HepG2 (cell line): ENCODE data around the gene NGDN. TPM values are rescaled to one million over a fixed set of nuclear protein-coding genes. Genes with fewer than 3 reads are reported as not detected.

Source experiments
- ATAC-seq: fragments of 200-7000 bp; cut with Tn5 transposase; 3 replicates; pipeline ENCODE4 v1.9.1; 2020; ENCODE audit warnings: mild to moderate bottlenecking, moderate library complexity
- BruUV-seq: library from RNA; stranded (reverse); fragments of 400-500 nt; replicated peaks from 2 replicates; lab custom pipeline; 2021; lab: Mats Ljungman, UMichigan
- CTCF ChIA-PET: fragments of 300-600 bp; formaldehyde crosslinking; extraction: SDS; loops from one replicate; lab custom pipeline; 2021; ENCODE audit warnings: low total read pairs, inconsistent platforms, low intra/inter-chr PET ratio; lab: Yijun Ruan, JAX
- POLR2A ChIA-PET: fragments of 350-600 bp; sonication (Branson Sonifier 250); formaldehyde crosslinking; loops from one replicate; lab custom pipeline; 2020; ENCODE audit warnings: antibody characterized with exemption, inconsistent platforms; lab: Yijun Ruan, JAX
- DNase-seq: peaks from one replicate; pipeline ENCODE4 v3.0.0-alpha.2; 2015; ENCODE audit warnings: low spot score
- FAIRE-seq: peaks from 3 replicates; lab custom pipeline; 2011; peaks lifted over from hg19 to GRCh38; lab: Jason Lieb, UNC
- H2AFZ ChIP-seq: one replicate; pipeline ENCODE4 v1.6.1; 2011; ENCODE audit warnings: low read length, inconsistent platforms
- H3K27ac ChIP-seq: fragments of 300-600 bp; 3 replicates; pipeline ENCODE4 v1.8.0; 2011; ENCODE audit warnings: mixed run types, mild to moderate bottlenecking, mixed read lengths, low read length, inconsistent platforms; ENCODE audit not compliant: insufficient read depth; ENCODE audit errors: extremely low read length
- H3K27me3 ChIP-seq, 2 experiments: fragments of 200-600 bp in 1 of 2; 2 replicates in 1 of 2; 3 replicates in 1 of 2; pipeline versions ENCODE4 v1.6.0 to v1.8.0; 2011; ENCODE audit warnings: low read length in 2 of 2, mild to moderate bottlenecking in 2 of 2, moderate library complexity in 2 of 2, inconsistent platforms in 1 of 2; ENCODE audit not compliant: insufficient read depth in 2 of 2, control insufficient read depth in 1 of 2
- H3K36me3 ChIP-seq, 2 experiments: fragments of 200-600 bp in 1 of 2; replicated peaks in 1 of 2; 2 replicates in 1 of 2; 3 replicates in 1 of 2; pipeline versions ENCODE4 v1.5.1 to v1.8.0; 2011; ENCODE audit warnings: low read length in 2 of 2, inconsistent platforms in 1 of 2; ENCODE audit not compliant: insufficient read depth in 2 of 2, control insufficient read depth in 1 of 2
- H3K4me1 ChIP-seq: 2 replicates; pipeline ENCODE4 v1.5.1; 2012; ENCODE audit warnings: low read length, inconsistent platforms; ENCODE audit not compliant: insufficient read depth
- H3K4me2 ChIP-seq: 2 replicates; pipeline ENCODE4 v1.6.0; 2011; ENCODE audit warnings: low read depth, low read length, inconsistent platforms
- H3K4me3 ChIP-seq, 3 experiments: fragments of 200-600 bp in 1 of 3; sonication (generic), shearing (Covaris generic) in 1 of 3; replicated peaks in 1 of 3; 2 replicates each; pipeline ENCODE4 v1.5.1; 2011 to 2016; ENCODE audit warnings: low read length in 3 of 3, inconsistent platforms in 2 of 3, low read depth in 2 of 3, mild to moderate bottlenecking in 2 of 3, control low read depth in 1 of 3, mixed read lengths in 1 of 3; ENCODE audit not compliant: insufficient read depth in 1 of 3
- H3K79me2 ChIP-seq: one replicate; pipeline ENCODE4 v1.6.1; 2011; ENCODE audit warnings: low read length, inconsistent platforms; ENCODE audit not compliant: insufficient read depth
- H3K9ac ChIP-seq: 2 replicates; pipeline ENCODE4 v1.6.0; 2011; ENCODE audit warnings: mild to moderate bottlenecking, low read depth, low read length, inconsistent platforms; ENCODE audit not compliant: insufficient read depth
- H3K9me3 ChIP-seq: 2 replicates; pipeline ENCODE4 v1.5.1; 2012; ENCODE audit warnings: mild to moderate bottlenecking, low read length
- H4K20me1 ChIP-seq: 2 replicates; pipeline ENCODE4 v1.6.0; 2011; ENCODE audit warnings: inconsistent platforms, mild to moderate bottlenecking, low read length, moderate library complexity; ENCODE audit not compliant: insufficient read depth
- AKAP8 ChIP-seq: sonication (generic); formaldehyde crosslinking; IDR thresholded peaks from 2 replicates; pipeline ENCODE4 v1.5.1; 2020; ENCODE audit warnings: mild to moderate bottlenecking, missing genetic modification reagents
- FOXC1 ChIP-seq: sonication (generic); formaldehyde crosslinking; IDR thresholded peaks from 2 replicates; pipeline ENCODE4 v1.8.0; 2022; ENCODE audit warnings: mild to moderate bottlenecking, missing genetic modification reagents, borderline replicate concordance
- HOXD1 ChIP-seq: sonication (generic); formaldehyde crosslinking; IDR thresholded peaks from 2 replicates; pipeline ENCODE4 v1.5.0; 2020; ENCODE audit warnings: missing genetic modification reagents
- IKZF4 ChIP-seq: sonication (generic); formaldehyde crosslinking; IDR thresholded peaks from 2 replicates; pipeline ENCODE4 v1.5.1; 2020; ENCODE audit warnings: borderline replicate concordance, mild to moderate bottlenecking, low read depth, missing genetic modification reagents; ENCODE audit errors: not compliant biosample characterization
- MXD1 ChIP-seq: sonication (generic); formaldehyde crosslinking; IDR thresholded peaks from 2 replicates; pipeline ENCODE4 v1.4.0; 2020; ENCODE audit warnings: mild to moderate bottlenecking, missing genetic modification reagents
- SCMH1 ChIP-seq: sonication (generic); formaldehyde crosslinking; IDR thresholded peaks from 2 replicates; pipeline ENCODE4 v1.9.0; 2021; ENCODE audit warnings: missing genetic modification reagents, mild to moderate bottlenecking, borderline replicate concordance
- ZNF234 ChIP-seq: sonication (generic); formaldehyde crosslinking; conservative IDR thresholded peaks from 2 replicates; pipeline ENCODE4 v1.5.1; 2020; ENCODE audit warnings: mild to moderate bottlenecking, missing genetic modification reagents
- ZNF552 ChIP-seq: sonication (generic); formaldehyde crosslinking; IDR thresholded peaks from 2 replicates; pipeline ENCODE4 v1.9.0; 2022; ENCODE audit warnings: missing genetic modification reagents, mild to moderate bottlenecking, borderline replicate concordance
- ZNF615 ChIP-seq: sonication (generic); formaldehyde crosslinking; IDR thresholded peaks from 2 replicates; pipeline ENCODE4 v1.5.0; 2020; ENCODE audit warnings: mild to moderate bottlenecking, missing genetic modification reagents, borderline replicate concordance
- ZNF652 ChIP-seq: IDR thresholded peaks from 2 replicates; pipeline ENCODE4 v1.6.1; 2016; ENCODE audit warnings: low read depth, borderline replicate concordance
- ZNF674 ChIP-seq: sonication (generic); formaldehyde crosslinking; IDR thresholded peaks from 2 replicates; pipeline ENCODE4 v1.5.0; 2020; ENCODE audit warnings: low read depth, mild to moderate bottlenecking, missing genetic modification reagents
- WGBS: methylation state at CpG from one replicate; pipeline ENCODE4 v1.1.6; 2017; ENCODE audit warnings: low lambda C conversion rate; 5-methylcytosine and 5-hydroxymethylcytosine counted together
- in situ Hi-C: cut with HindIII; loops from 2 replicates; pipeline ENCODE4 v1.10.0; 2017; ENCODE audit warnings: low pct_unique_long_range_greater_than_20kb; ENCODE audit not compliant: extremely low pct_ligation_motif_present
- intact Hi-C: fragments of 100-400 bp; cut with micrococcal nuclease; formaldehyde crosslinking; loops from one replicate; pipeline ENCODE4 v1.10.0; 2022; ENCODE audit not compliant: unreplicated experiment
- polyA plus RNA-seq, 8 experiments: library from polyadenylated mRNA; depleted of rRNA in 3 of 8; stranded (reverse) in 7 of 8; unstranded in 1 of 8; fragments of >200 nt; fragmentation: Illumina TruSeq in 4 of 8; extraction: Trizol in 4 of 8; gene quantifications; 2 replicates each; pipeline versions ENCODE4 v1.2.1 to v1.2.3, GENCODE V29; 2011 to 2016; ENCODE audit warnings: low read depth in 4 of 8, missing spikeins in 1 of 8, mixed read lengths in 1 of 8; ENCODE audit not compliant: insufficient read depth in 1 of 8
- total RNA-seq, 5 experiments: library from RNA; depleted of rRNA; stranded (reverse); fragments of >200 nt; fragmentation: Illumina TruSeq; extraction: Trizol; gene quantifications; 2 replicates each; pipeline ENCODE4 v1.2.3, GENCODE V29; 2016; ENCODE audit warnings: low read depth in 1 of 5
- TF ChIP-seq, protein P1 (sequence below): sonication (generic); formaldehyde crosslinking; IDR thresholded peaks from 2 replicates; pipeline ENCODE4 v1.9.0; 2021; ENCODE audit warnings: missing genetic modification reagents, mild to moderate bottlenecking, borderline replicate concordance

The NGDN gene
- total and polyA plus RNA-seq, 2 of the 13 experiments (the other 11 are each of a cell fraction or from before 2014, with no cell fraction given), result 154 to 216 TPM

GRCh38 chr14:23452237-23452636 is 17.3 kb upstream of the NGDN start:
- TF ChIP-seq, protein P1, sequence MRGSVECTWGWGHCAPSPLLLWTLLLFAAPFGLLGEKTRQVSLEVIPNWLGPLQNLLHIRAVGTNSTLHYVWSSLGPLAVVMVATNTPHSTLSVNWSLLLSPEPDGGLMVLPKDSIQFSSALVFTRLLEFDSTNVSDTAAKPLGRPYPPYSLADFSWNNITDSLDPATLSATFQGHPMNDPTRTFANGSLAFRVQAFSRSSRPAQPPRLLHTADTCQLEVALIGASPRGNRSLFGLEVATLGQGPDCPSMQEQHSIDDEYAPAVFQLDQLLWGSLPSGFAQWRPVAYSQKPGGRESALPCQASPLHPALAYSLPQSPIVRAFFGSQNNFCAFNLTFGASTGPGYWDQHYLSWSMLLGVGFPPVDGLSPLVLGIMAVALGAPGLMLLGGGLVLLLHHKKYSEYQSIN (CRISPR knock-in tag), result no peak
- no peak for TF ChIP-seq MXD1 (CRISPR knock-in tag)
- no peak for TF ChIP-seq AKAP8 (CRISPR knock-in tag)
- no peak for TF ChIP-seq ZNF234 (CRISPR knock-in tag)
- TF ChIP-seq ZNF552 (CRISPR knock-in tag), result no peak
- TF ChIP-seq ZNF652 (CRISPR knock-in tag), result no peak
- TF ChIP-seq IKZF4 (CRISPR knock-in tag), result no peak
- no peak for TF ChIP-seq ZNF615 (CRISPR knock-in tag)
- no peak for TF ChIP-seq FOXC1 (CRISPR knock-in tag)
- TF ChIP-seq ZNF674 (CRISPR knock-in tag), result no peak
- TF ChIP-seq HOXD1 (CRISPR knock-in tag), result no peak
- TF ChIP-seq SCMH1, result no peak
- peaks cover 33% of the 10 kb centered on the region for H3K4me1 ChIP-seq
- intact Hi-C loops, result no loop called here
- no peaks in the 10 kb centered on the region for H3K79me2 ChIP-seq
- 0 out of 5 replicates have a peak, but pooled peaks cover 0 to 4% of the 10 kb centered on the region in 2 experiments for H3K27me3 ChIP-seq
- ChIA-PET CTCF (no interaction called here), POLR2A (no interaction called here)
- no peak overlapping the region for H3K9ac ChIP-seq
- H4K20me1 ChIP-seq, result no peaks in the 10 kb centered on the region
- ATAC-seq, result no peak
- no peak overlapping the region for H3K27ac ChIP-seq
- H3K4me2 ChIP-seq, result no peak overlapping the region
- in situ Hi-C loops, result no loop called here
- DNase-seq, result no peak
- BruUV-seq, result no TSS peak
- H3K4me3 ChIP-seq, result no peak overlapping the region
- no peaks in the 10 kb centered on the region for H3K36me3 ChIP-seq
- no peaks in the 10 kb centered on the region for H3K9me3 ChIP-seq
- FAIRE-seq, result no peak
- WGBS, result 2% methylated on average over 2 of the region's 2 CpGs
- H2AFZ ChIP-seq, result no peak overlapping the region
